NT2/D1 (cell line): Measurements from ENCODE around the gene NUF2.
"Not testable (repeated sequence)": the region's sequence is repeated elsewhere in the genome, so short reads cannot be mapped to it uniquely, and the experiment has no call there.

ENCODE experiments used
- SUZ12 ChIP-seq: IDR thresholded peaks from 2 replicates; pipeline ENCODE4 v1.6.1; 2011; ENCODE audit not compliant: insufficient read length, insufficient read depth; ENCODE audit errors: extremely low read depth
- YY1 ChIP-seq: IDR thresholded peaks from 2 replicates; pipeline ENCODE4 v1.6.1; 2011; ENCODE audit not compliant: insufficient read length, insufficient read depth
- ZNF274 ChIP-seq: IDR thresholded peaks from 2 replicates; pipeline ENCODE4 v1.6.1; 2011; ENCODE audit warnings: mild to moderate bottlenecking, low read depth, low read length

GRCh38 chr1:163293497-163293896 is 28.3 kb upstream of the NUF2 start:
- not testable (repeated sequence) for TF ChIP-seq SUZ12, ZNF274, YY1
